ENCODE results near the gene COL27A1. TPM values are rescaled to one million over a fixed set of nuclear protein-coding genes. Genes with fewer than 3 reads are reported as not detected.

The COL27A1 gene
- total and polyA plus RNA-seq, 4 donors: 1.9 to 59.4 (median 45.6) TPM

GRCh38 chr9:114264806-114265550, 109.6 kb downstream of the COL27A1 start:
- DNase-seq (no peak), ATAC-seq (ENCODE audit: low FRiP score) (no peak)
- intact Hi-C loops (cut with DNase I): no loop called here
- Histone ChIP-seq H3K9me3 (ENCODE audit: control insufficient read depth, low read length) (no peaks in the 10 kb centered on the region), H3K27ac (ENCODE audit: low read depth in 1 of 2, low read length in 2 of 2) (no peak overlapping the region), H3K4me1 (ENCODE audit: control insufficient read depth in 1 of 2, insufficient read depth in 2 of 2, low read length in 2 of 2) (no peaks in the 10 kb centered on the region), H3K4me3 (ENCODE audit: low read length in 2 of 2) (no peak overlapping the region), H3K27me3 (ENCODE audit: control insufficient read depth in 1 of 2, insufficient read depth in 2 of 2, low read length in 1 of 2) (no peaks in the 10 kb centered on the region), H3K36me3 (ENCODE audit: control insufficient read depth in 1 of 2, insufficient read depth in 2 of 2, low read length in 1 of 2) (peaks cover 0 to 1% of the 10 kb centered on the region in 2 donors)
- WGBS, 2 donors: 91 to 93% methylated on average over 15 of the region's 15 CpGs

DNA sequence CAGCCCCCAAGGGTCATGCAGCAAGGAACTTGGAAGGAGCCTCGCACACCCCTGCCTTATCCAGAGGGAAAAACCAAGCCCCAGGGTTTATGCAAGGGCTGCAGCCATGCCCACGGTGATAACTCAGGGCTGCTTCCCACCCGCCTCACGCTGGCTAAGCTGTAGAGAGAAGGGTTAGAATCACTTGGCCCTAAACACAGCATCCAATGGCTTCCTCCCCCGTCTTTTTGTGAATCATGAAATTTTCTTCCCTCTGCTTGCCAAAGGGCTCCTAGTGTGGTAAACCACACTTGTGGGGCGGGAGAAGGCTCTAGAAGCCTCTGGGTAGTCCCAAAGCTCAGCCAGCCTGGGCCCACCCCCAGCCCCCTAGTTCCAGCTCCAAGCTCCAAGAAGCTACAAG, 111.6 kb downstream of the COL27A1 start:
- DNase-seq (no peak), ATAC-seq (ENCODE audit: low FRiP score) (no peak)
- Histone ChIP-seq H3K9me3 (ENCODE audit: control insufficient read depth, low read length) (no peaks in the 10 kb centered on the region), H3K4me3 (ENCODE audit: low read length in 2 of 2) (no peak overlapping the region), H3K27ac (ENCODE audit: low read depth in 1 of 2, low read length in 2 of 2) (no peak overlapping the region), H3K27me3 (ENCODE audit: control insufficient read depth in 1 of 2, insufficient read depth in 2 of 2, low read length in 1 of 2) (no peaks in the 10 kb centered on the region), H3K4me1 (ENCODE audit: control insufficient read depth in 1 of 2, insufficient read depth in 2 of 2, low read length in 2 of 2) (no peaks in the 10 kb centered on the region), H3K36me3 (ENCODE audit: control insufficient read depth in 1 of 2, insufficient read depth in 2 of 2, low read length in 1 of 2) (peaks cover 0 to 1% of the 10 kb centered on the region in 2 donors)
- intact Hi-C loops (cut with DNase I): no loop called here
- WGBS, 2 donors: 50 to 63% methylated on average over 6 of the region's 6 CpGs

DNA sequence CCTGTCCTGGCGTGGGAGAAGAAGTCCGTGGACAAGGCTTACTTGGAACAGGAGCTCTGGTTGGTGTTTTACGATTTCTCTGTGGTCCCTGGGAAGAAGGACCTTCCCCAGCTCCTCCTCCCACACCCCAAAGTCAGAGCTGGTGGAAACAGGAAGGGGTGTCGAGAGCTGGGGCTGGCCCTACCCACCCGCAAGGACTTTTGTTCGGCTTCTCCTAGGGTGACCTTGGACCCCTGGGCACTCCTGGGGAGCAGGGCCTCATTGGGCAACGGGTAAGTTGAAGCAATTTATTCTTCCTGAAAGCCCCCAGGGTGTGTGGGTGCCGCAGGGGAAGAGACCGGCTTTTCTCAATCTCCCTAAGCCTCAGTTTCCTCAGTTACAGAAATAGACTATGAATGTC, 113.7 kb downstream of the COL27A1 start:
- Histone ChIP-seq H3K27ac (ENCODE audit: low read depth in 1 of 2, low read length in 2 of 2) (no peak overlapping the region), H3K36me3 (ENCODE audit: control insufficient read depth in 1 of 2, insufficient read depth in 2 of 2, low read length in 1 of 2) (peaks cover 0 to 1% of the 10 kb centered on the region in 2 donors), H3K4me1 (ENCODE audit: control insufficient read depth in 1 of 2, insufficient read depth in 2 of 2, low read length in 2 of 2) (no peaks in the 10 kb centered on the region), H3K27me3 (ENCODE audit: control insufficient read depth in 1 of 2, insufficient read depth in 2 of 2, low read length in 1 of 2) (no peaks in the 10 kb centered on the region), H3K9me3 (ENCODE audit: control insufficient read depth, low read length) (no peaks in the 10 kb centered on the region), H3K4me3 (ENCODE audit: low read length in 2 of 2) (no peak overlapping the region)
- ATAC-seq (ENCODE audit: low FRiP score) (no peak), DNase-seq (no peak)
- WGBS, 2 donors: 86 to 87% methylated on average over 9 of the region's 9 CpGs
- intact Hi-C loops (cut with DNase I): no loop called here

DNA sequence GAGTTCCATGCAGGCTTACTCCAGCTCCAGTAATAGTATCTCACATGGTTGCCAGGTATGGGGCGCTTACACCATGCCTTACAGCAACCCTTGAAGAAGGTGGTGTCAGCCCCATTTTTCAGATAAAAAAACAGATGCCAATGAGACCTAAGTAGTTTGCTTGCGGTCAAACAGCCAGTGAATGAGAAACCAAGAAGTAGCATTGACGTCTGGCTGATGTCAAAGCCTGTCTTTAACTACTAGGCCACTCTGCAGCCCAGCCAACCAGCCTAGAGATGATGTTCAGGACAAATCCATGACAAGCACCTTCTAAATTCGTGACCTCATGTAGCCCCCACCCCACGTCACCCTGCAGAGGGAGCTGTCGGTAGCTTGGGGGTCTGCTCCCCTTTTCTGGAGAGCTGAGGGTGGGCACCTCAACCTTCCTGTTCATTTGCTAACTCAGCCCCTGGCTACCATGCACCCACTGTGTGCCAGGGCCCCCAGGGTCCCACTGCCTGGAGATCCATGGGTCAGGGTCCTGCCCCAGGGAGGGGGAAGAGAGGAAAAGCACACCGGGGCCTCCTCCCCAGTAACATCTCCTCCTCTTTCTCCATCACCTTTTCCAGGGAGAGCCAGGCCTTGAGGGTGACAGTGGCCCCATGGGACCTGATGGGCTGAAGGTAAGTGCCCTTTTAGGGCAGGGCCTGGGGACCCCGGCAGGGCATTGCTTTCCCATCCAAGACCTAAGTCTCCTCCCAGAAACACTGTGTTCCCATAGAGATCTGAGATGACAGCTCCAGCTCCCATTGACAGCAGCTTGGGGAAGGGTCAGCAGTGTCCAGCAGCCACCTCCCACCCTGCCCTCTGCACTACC, 115.0 kb downstream of the COL27A1 start:
- Histone ChIP-seq H3K27ac (ENCODE audit: low read depth in 1 of 2, low read length in 2 of 2) (no peak overlapping the region), H3K4me1 (ENCODE audit: control insufficient read depth in 1 of 2, insufficient read depth in 2 of 2, low read length in 2 of 2) (no peaks in the 10 kb centered on the region), H3K9me3 (ENCODE audit: control insufficient read depth, low read length) (no peaks in the 10 kb centered on the region), H3K36me3 (ENCODE audit: control insufficient read depth in 1 of 2, insufficient read depth in 2 of 2, low read length in 1 of 2) (peaks cover 0 to 1% of the 10 kb centered on the region in 2 donors), H3K27me3 (ENCODE audit: control insufficient read depth in 1 of 2, insufficient read depth in 2 of 2, low read length in 1 of 2) (no peaks in the 10 kb centered on the region), H3K4me3 (ENCODE audit: low read length in 2 of 2) (no peak overlapping the region)
- intact Hi-C loops (cut with DNase I): loop anchor here in 1 of 2 donors (5.0 kb wide), 2 partner anchors 113 to 163 kb away; partner anchors contain the start of gene COL27A1
- 61 to 75% methylated on average over 8 of the region's 8 CpGs for WGBS, 2 donors
- DNase-seq (peak in 1 of 2 donors; percentile 67), ATAC-seq (ENCODE audit: low FRiP score) (no peak)

GRCh38 chr9:114271556-114272510, 116.5 kb downstream of the COL27A1 start:
- no peak overlapping the region for H3K4me3 ChIP-seq (ENCODE audit: low read length in 2 of 2)
- peak; percentile 65 for ATAC-seq (ENCODE audit: low FRiP score)
- no peaks in the 10 kb centered on the region for H3K36me3 ChIP-seq (ENCODE audit: control insufficient read depth in 1 of 2, insufficient read depth in 2 of 2, low read length in 1 of 2)
- WGBS, 2 donors: 38 to 68% methylated on average over 18 of the region's 18 CpGs
- DNase-seq: peak; percentile 62 to 84
- no peaks in the 10 kb centered on the region for H3K4me1 ChIP-seq (ENCODE audit: control insufficient read depth in 1 of 2, insufficient read depth in 2 of 2, low read length in 2 of 2)
- no peaks in the 10 kb centered on the region for H3K27me3 ChIP-seq (ENCODE audit: control insufficient read depth in 1 of 2, insufficient read depth in 2 of 2, low read length in 1 of 2)
- H3K27ac ChIP-seq (ENCODE audit: low read depth in 1 of 2, low read length in 2 of 2): no peak overlapping the region
- no peaks in the 10 kb centered on the region for H3K9me3 ChIP-seq (ENCODE audit: control insufficient read depth, low read length)
- intact Hi-C loops (cut with DNase I): loop anchor here (1.0 to 5.0 kb wide), 3 partner anchors 115 to 165 kb away; partner anchors contain the start of gene COL27A1 (in 2 of the 2)

- no peak for ATAC-seq (ENCODE audit: low FRiP score)
- H3K27ac ChIP-seq (ENCODE audit: low read depth in 1 of 2, low read length in 2 of 2): no peak overlapping the region
- WGBS, 2 donors: 66 to 83% methylated on average over 12 of the region's 12 CpGs
- DNase-seq: peak; percentile 11 to 60
- H3K36me3 ChIP-seq (ENCODE audit: control insufficient read depth in 1 of 2, insufficient read depth in 2 of 2, low read length in 1 of 2): no peaks in the 10 kb centered on the region
- H3K27me3 ChIP-seq (ENCODE audit: control insufficient read depth in 1 of 2, insufficient read depth in 2 of 2, low read length in 1 of 2): no peaks in the 10 kb centered on the region
- intact Hi-C loops (cut with DNase I): loop anchor here in 1 of 2 donors (5.0 kb wide), 2 partner anchors 116 to 166 kb away; partner anchors contain the start of gene COL27A1
- H3K4me3 ChIP-seq (ENCODE audit: low read length in 2 of 2): no peak overlapping the region
- no peaks in the 10 kb centered on the region for H3K4me1 ChIP-seq (ENCODE audit: control insufficient read depth in 1 of 2, insufficient read depth in 2 of 2, low read length in 2 of 2)
- no peaks in the 10 kb centered on the region for H3K9me3 ChIP-seq (ENCODE audit: control insufficient read depth, low read length)
Measured at GRCh38 chr9:114272739-114273431, 117.5 kb downstream of the COL27A1 start.

DNA sequence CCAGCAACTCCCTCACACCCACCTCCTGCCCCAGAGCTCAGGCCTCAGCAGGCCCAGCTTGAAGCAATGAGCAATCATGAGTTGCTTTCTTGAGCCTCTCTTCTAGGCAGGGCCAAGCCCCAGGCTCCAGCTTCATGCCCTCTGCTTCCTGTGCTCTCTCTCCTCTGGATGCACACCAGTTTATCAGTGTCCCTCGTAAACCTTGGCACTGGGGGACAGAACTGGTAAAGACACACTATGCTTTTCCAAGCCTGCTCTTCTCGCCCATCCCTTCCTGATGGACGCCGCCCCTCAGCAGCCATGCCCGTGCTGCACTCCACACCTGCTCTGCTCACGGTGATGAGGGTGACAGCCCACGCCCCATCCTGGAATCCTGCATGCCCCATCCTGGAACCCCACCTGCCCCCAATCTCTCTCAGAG, 118.1 kb downstream of the COL27A1 start:
- Histone ChIP-seq H3K9me3 (ENCODE audit: control insufficient read depth, low read length) (no peaks in the 10 kb centered on the region), H3K27ac (ENCODE audit: low read depth in 1 of 2, low read length in 2 of 2) (no peak overlapping the region), H3K27me3 (ENCODE audit: control insufficient read depth in 1 of 2, insufficient read depth in 2 of 2, low read length in 1 of 2) (no peaks in the 10 kb centered on the region), H3K4me1 (ENCODE audit: control insufficient read depth in 1 of 2, insufficient read depth in 2 of 2, low read length in 2 of 2) (no peaks in the 10 kb centered on the region), H3K4me3 (ENCODE audit: low read length in 2 of 2) (no peak overlapping the region), H3K36me3 (ENCODE audit: control insufficient read depth in 1 of 2, insufficient read depth in 2 of 2, low read length in 1 of 2) (no peaks in the 10 kb centered on the region)
- peak; percentile 24 to 48 for DNase-seq
- WGBS, 2 donors: 89 to 96% methylated on average over 7 of the region's 7 CpGs
- intact Hi-C loops (cut with DNase I): loop anchor here in 1 of 2 donors (5.0 kb wide), 2 partner anchors 116 to 166 kb away; partner anchors contain the start of gene COL27A1
- ATAC-seq (ENCODE audit: low FRiP score): no peak
